Panc1 (cell line): Measurements from ENCODE around the gene HHAT. TPM values are rescaled to one million over a fixed set of nuclear protein-coding genes. Genes with fewer than 3 reads are reported as not detected.

Source experiments
- ATAC-seq: fragments of 200-7000 bp; cut with Tn5 transposase; 2 replicates; pipeline ENCODE4 v1.9.1; 2020; ENCODE audit warnings: mild to moderate bottlenecking, moderate library complexity
- BruUV-seq: library from RNA; stranded (reverse); fragments of 400-500 nt; replicated peaks from 2 replicates; lab custom pipeline; 2021; lab: Mats Ljungman, UMichigan
- CTCF ChIA-PET: fragments of 300-600 bp; sonication (Branson Sonifier 250); formaldehyde crosslinking; loops from one replicate; lab custom pipeline; 2022; ENCODE audit warnings: antibody characterized with exemption; lab: Charles Lee
- POLR2A ChIA-PET: fragments of 300-600 bp; sonication (Branson Sonifier 250); formaldehyde crosslinking; loops from one replicate; lab custom pipeline; 2022; ENCODE audit warnings: antibody characterized with exemption; lab: Charles Lee
- DNase-seq: peaks from one replicate; pipeline ENCODE4 v3.0.0-alpha.2; 2010; ENCODE audit warnings: low read depth, low spot score
- H3K27ac ChIP-seq: 2 replicates; pipeline ENCODE4 v1.5.1; 2011; ENCODE audit warnings: mild to moderate bottlenecking, low read length, inconsistent platforms
- H3K27me3 ChIP-seq: fragments of 200-500 bp; sonication (Bioruptor generic); 2 replicates; pipeline ENCODE4 v1.6.0; 2014; ENCODE audit warnings: low read length, inconsistent platforms; ENCODE audit not compliant: control insufficient read depth, insufficient read depth
- H3K36me3 ChIP-seq: fragments of 200-500 bp; sonication (Bioruptor generic); 2 replicates; pipeline ENCODE4 v1.5.1; 2014; ENCODE audit warnings: inconsistent platforms, mild to moderate bottlenecking, low read length, moderate library complexity; ENCODE audit not compliant: control insufficient read depth, insufficient read depth
- H3K4me1 ChIP-seq: 2 replicates; pipeline ENCODE4 v1.5.1; 2011; ENCODE audit warnings: inconsistent platforms, mild to moderate bottlenecking, low read length, moderate library complexity; ENCODE audit not compliant: control insufficient read depth, insufficient read depth
- H3K4me3 ChIP-seq, 2 experiments: 2 replicates each; pipeline ENCODE4 v1.5.1; 2011 to 2012; ENCODE audit warnings: low read depth in 2 of 2, low read length in 2 of 2, mild to moderate bottlenecking in 2 of 2, inconsistent platforms in 1 of 2, moderate library complexity in 1 of 2
- H3K9me3 ChIP-seq: fragments of 200-500 bp; sonication (Bioruptor generic); 2 replicates; pipeline ENCODE4 v1.5.1; 2014; ENCODE audit warnings: low read depth, mild to moderate bottlenecking, inconsistent platforms, low read length, moderate library complexity; ENCODE audit not compliant: control insufficient read depth, insufficient read depth
- POLR2AphosphoS5 ChIP-seq: IDR thresholded peaks from 2 replicates; pipeline ENCODE4 v1.6.1; 2012; ENCODE audit warnings: mild to moderate bottlenecking, low read depth, low read length, moderate library complexity
- SIN3A ChIP-seq: IDR thresholded peaks from 2 replicates; pipeline ENCODE4 v1.6.1; 2012; ENCODE audit warnings: low read depth, mild to moderate bottlenecking, low read length, moderate library complexity, borderline replicate concordance; ENCODE audit not compliant: insufficient read depth
- TCF7L2 ChIP-seq: IDR thresholded peaks from 2 replicates; pipeline ENCODE4 v1.6.1; 2011; ENCODE audit warnings: mild to moderate bottlenecking, low read depth, low read length, inconsistent platforms
- in situ Hi-C: cut with HindIII; loops from 2 replicates; pipeline ENCODE4 v1.10.0; 2016; ENCODE audit warnings: low sequenced_read_pairs, low pct_unique_long_range_greater_than_20kb
- intact Hi-C: fragments of 100-400 bp; cut with micrococcal nuclease; formaldehyde crosslinking; loops from one replicate; pipeline ENCODE4 v1.10.0; 2022; ENCODE audit not compliant: unreplicated experiment
- total RNA-seq: library from RNA; stranded (reverse); gene quantifications from one replicate; pipeline ENCODE4 v1.2.1, GENCODE V29; 2021; ENCODE audit not compliant: unreplicated experiment
- TF ChIP-seq, protein P1 (sequence below), 2 experiments: IDR thresholded peaks; 2 replicates each; pipeline ENCODE4 v1.6.1; 2011 to 2012; ENCODE audit warnings: low read depth in 2 of 2, control low read depth in 1 of 2, low read length in 1 of 2, mild to moderate bottlenecking in 1 of 2, moderate library complexity in 1 of 2; ENCODE audit not compliant: insufficient read depth in 1 of 2
- TF ChIP-seq, protein P2 (sequence below): fragments of 450-650 bp; IDR thresholded peaks from 2 replicates; pipeline ENCODE4 v1.5.1; 2017; ENCODE audit warnings: mild to moderate bottlenecking

HHAT gene
- total RNA-seq, 1 experiment from 2014 or later: 2.3 TPM

DNA sequence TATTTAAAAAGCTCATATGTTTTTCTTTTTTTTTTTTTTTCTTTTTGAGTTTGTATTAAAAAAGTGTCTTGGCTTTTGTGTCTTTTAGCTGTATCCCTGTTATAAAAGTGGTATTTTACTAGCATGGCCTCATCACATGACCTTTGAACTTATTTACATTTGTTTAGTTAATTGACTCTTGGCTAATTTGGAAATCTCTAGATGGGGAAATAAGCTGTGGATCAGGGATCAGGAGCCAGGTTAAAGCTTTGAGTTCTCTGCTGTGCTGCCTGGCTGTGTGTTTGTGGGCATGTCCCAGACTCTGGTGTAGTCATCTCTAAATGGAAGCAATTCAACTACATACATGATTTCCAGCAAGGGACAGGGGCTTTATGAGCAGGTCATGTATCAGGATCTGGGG is 56.5 kb downstream of the HHAT start:
- in situ Hi-C loops (no loop called here), intact Hi-C loops (no loop called here)
- ChIA-PET CTCF (interaction anchor here (0.9 kb wide), 1 partner anchor 11 kb away, joined by 3 read pairs; no protein-coding TSS in a partner anchor), POLR2A (no interaction called here)
- no peak overlapping the region for H3K27ac ChIP-seq
- H3K27me3 ChIP-seq: no peaks in the 10 kb centered on the region
- no peak for ATAC-seq
- H3K4me3 ChIP-seq: no peak overlapping the region
- BruUV-seq: no TSS peak
- no peaks in the 10 kb centered on the region for H3K36me3 ChIP-seq
- TF ChIP-seq SIN3A: no peak
- TF ChIP-seq, protein P1, sequence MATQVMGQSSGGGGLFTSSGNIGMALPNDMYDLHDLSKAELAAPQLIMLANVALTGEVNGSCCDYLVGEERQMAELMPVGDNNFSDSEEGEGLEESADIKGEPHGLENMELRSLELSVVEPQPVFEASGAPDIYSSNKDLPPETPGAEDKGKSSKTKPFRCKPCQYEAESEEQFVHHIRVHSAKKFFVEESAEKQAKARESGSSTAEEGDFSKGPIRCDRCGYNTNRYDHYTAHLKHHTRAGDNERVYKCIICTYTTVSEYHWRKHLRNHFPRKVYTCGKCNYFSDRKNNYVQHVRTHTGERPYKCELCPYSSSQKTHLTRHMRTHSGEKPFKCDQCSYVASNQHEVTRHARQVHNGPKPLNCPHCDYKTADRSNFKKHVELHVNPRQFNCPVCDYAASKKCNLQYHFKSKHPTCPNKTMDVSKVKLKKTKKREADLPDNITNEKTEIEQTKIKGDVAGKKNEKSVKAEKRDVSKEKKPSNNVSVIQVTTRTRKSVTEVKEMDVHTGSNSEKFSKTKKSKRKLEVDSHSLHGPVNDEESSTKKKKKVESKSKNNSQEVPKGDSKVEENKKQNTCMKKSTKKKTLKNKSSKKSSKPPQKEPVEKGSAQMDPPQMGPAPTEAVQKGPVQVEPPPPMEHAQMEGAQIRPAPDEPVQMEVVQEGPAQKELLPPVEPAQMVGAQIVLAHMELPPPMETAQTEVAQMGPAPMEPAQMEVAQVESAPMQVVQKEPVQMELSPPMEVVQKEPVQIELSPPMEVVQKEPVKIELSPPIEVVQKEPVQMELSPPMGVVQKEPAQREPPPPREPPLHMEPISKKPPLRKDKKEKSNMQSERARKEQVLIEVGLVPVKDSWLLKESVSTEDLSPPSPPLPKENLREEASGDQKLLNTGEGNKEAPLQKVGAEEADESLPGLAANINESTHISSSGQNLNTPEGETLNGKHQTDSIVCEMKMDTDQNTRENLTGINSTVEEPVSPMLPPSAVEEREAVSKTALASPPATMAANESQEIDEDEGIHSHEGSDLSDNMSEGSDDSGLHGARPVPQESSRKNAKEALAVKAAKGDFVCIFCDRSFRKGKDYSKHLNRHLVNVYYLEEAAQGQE (IDR thresholded peaks at IDR 0.05; ENCODE audit: insufficient read depth in 1 of 2, low read depth in 2 of 2, low read length in 1 of 2): no peak
- no peak for TF ChIP-seq TCF7L2
- TF ChIP-seq, protein P2, sequence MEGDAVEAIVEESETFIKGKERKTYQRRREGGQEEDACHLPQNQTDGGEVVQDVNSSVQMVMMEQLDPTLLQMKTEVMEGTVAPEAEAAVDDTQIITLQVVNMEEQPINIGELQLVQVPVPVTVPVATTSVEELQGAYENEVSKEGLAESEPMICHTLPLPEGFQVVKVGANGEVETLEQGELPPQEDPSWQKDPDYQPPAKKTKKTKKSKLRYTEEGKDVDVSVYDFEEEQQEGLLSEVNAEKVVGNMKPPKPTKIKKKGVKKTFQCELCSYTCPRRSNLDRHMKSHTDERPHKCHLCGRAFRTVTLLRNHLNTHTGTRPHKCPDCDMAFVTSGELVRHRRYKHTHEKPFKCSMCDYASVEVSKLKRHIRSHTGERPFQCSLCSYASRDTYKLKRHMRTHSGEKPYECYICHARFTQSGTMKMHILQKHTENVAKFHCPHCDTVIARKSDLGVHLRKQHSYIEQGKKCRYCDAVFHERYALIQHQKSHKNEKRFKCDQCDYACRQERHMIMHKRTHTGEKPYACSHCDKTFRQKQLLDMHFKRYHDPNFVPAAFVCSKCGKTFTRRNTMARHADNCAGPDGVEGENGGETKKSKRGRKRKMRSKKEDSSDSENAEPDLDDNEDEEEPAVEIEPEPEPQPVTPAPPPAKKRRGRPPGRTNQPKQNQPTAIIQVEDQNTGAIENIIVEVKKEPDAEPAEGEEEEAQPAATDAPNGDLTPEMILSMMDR: no peak
- TF ChIP-seq POLR2AphosphoS5: no peak
- no peaks in the 10 kb centered on the region for H3K9me3 ChIP-seq
- H3K4me1 ChIP-seq: no peaks in the 10 kb centered on the region
- DNase-seq: no peak

DNA sequence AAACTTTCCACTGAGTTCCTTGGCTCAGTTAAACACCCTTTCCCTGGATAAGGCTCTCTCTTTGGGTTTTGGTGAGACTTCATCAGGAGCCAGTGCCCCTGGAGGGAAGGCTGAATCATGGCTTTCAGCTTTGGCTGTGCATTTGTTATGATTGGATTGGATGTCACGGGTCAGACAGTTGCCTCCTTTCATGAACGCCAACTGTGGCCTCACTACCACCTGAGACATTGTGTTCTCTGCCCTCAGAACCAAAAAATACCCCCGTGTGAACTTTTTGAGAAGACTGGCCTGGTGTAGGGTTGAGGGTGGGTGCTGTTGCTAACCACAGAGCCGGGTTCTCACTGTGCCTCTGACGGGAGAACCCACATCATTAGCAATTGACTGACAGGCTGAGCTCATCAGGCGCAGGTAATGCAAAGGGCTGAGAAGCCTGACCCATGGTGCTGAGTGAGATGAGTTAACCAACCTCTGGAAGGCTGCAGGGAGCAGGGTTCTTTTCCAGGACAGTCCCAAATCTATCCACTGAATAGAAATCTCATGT is 65.6 kb downstream of the HHAT start:
- DNase-seq (no peak), ATAC-seq (no peak)
- Histone ChIP-seq H3K27ac (no peak overlapping the region), H3K4me3 (no peak overlapping the region), H3K9me3 (no peaks in the 10 kb centered on the region), H3K36me3 (no peaks in the 10 kb centered on the region), H3K27me3 (no peaks in the 10 kb centered on the region), H3K4me1 (no peaks in the 10 kb centered on the region)
- ChIA-PET POLR2A (no interaction called here), CTCF (no interaction called here)
- intact Hi-C loops (no loop called here), in situ Hi-C loops (no loop called here)
- no TSS peak for BruUV-seq
- TF ChIP-seq, protein P1 (IDR thresholded peaks at IDR 0.05; ENCODE audit: insufficient read depth in 1 of 2, low read depth in 2 of 2, low read length in 1 of 2): no peak
- TF ChIP-seq SIN3A (no peak), POLR2AphosphoS5 (no peak), TCF7L2 (no peak)
- TF ChIP-seq, protein P2: no peak
